ENCODE measurements around the gene FBRS.

The FBRS gene

GRCh38 chr16:30710971-30711370, 52.7 kb downstream of the FBRS start:
- H3K27ac ChIP-seq (ENCODE audit: extremely low read depth, low read depth, low read length): no peak overlapping the region
- POLR2A ChIA-PET: interaction anchor here (0.5 to 3.8 kb wide), 3 partner anchors 25 to 94 kb away, joined by 3 to 14 read pairs (median 3); partner anchors contain the start of gene PHKG2
- CTCF ChIA-PET: interaction anchor here (1.1 kb wide), 1 partner anchor 12 kb away, joined by 3 read pairs; no protein-coding TSS in a partner anchor
- TF ChIP-seq INSM2 (tag by site-specific recombination; IDR thresholded peaks at IDR 0.05): no peak
- no peak for TF ChIP-seq ZNF248 (tag by site-specific recombination; IDR thresholded peaks at IDR 0.05)
- TF ChIP-seq ZNF596 (tag by site-specific recombination; IDR thresholded peaks at IDR 0.05): no peak
- no peak for TF ChIP-seq ZNF404 (tag by site-specific recombination; IDR thresholded peaks at IDR 0.05)
- no peaks in the 10 kb centered on the region for H3K9me3 ChIP-seq (ENCODE audit: control insufficient read depth, insufficient read depth, low read depth, low read length)
- no peaks in the 10 kb centered on the region for H3K4me1 ChIP-seq (ENCODE audit: control insufficient read depth, insufficient read depth, low read length)
- no peak overlapping the region for H3K4me3 ChIP-seq (ENCODE audit: low read depth, low read length)
- peaks cover 84 to 97% of the 10 kb centered on the region in 2 experiments for H3K36me3 ChIP-seq (ENCODE audit: control insufficient read depth in 2 of 2, insufficient read depth in 1 of 2, low read length in 2 of 2)

GRCh38 chr16:30711712-30712111, 53.5 kb downstream of the FBRS start:
- Histone ChIP-seq H3K9me3 (ENCODE audit: control insufficient read depth, insufficient read depth, low read depth, low read length) (no peaks in the 10 kb centered on the region), H3K27ac (ENCODE audit: extremely low read depth, low read depth, low read length) (no peak overlapping the region), H3K4me3 (ENCODE audit: low read depth, low read length) (no peak overlapping the region), H3K36me3 (ENCODE audit: control insufficient read depth in 2 of 2, insufficient read depth in 1 of 2, low read length in 2 of 2) (peaks cover 81 to 97% of the 10 kb centered on the region in 2 experiments), H3K4me1 (ENCODE audit: control insufficient read depth, insufficient read depth, low read length) (no peaks in the 10 kb centered on the region)
- ChIA-PET CTCF (interaction anchor here (1.1 kb wide), 1 partner anchor 11 kb away, joined by 3 read pairs; no protein-coding TSS in a partner anchor), POLR2A (interaction anchor here (0.5 to 3.8 kb wide), 2 partner anchors 25 to 36 kb away, joined by 3 to 14 read pairs; partner anchors contain the start of gene PHKG2)
- TF ChIP-seq ZNF513 (tag by site-specific recombination; IDR thresholded peaks at IDR 0.05) (peak; percentile 92), REST (tag by site-specific recombination; IDR thresholded peaks at IDR 0.05) (no peak), ZFHX2 (tag by site-specific recombination; conservative IDR thresholded peaks at IDR 0.05) (no peak)

GRCh38 chr16:30715750-30716445, 57.7 kb downstream of the FBRS start:
- no peaks in the 10 kb centered on the region for H3K4me1 ChIP-seq (ENCODE audit: control insufficient read depth, insufficient read depth, low read length)
- no peak overlapping the region for H3K4me3 ChIP-seq (ENCODE audit: low read depth, low read length)
- H3K36me3 ChIP-seq (ENCODE audit: control insufficient read depth in 2 of 2, insufficient read depth in 1 of 2, low read length in 2 of 2): peaks cover 82 to 93% of the 10 kb centered on the region in 2 experiments
- ChIA-PET CTCF (interaction anchor here (0.6 to 0.9 kb wide), 2 partner anchors 21 to 306 kb away, joined by 4 read pairs; no protein-coding TSS in a partner anchor), POLR2A (interaction anchor here (0.7 kb wide), 1 partner anchor 45 kb away, joined by 3 read pairs; no protein-coding TSS in a partner anchor)
- H3K9me3 ChIP-seq (ENCODE audit: control insufficient read depth, insufficient read depth, low read depth, low read length): no peaks in the 10 kb centered on the region
- TF ChIP-seq ZNF239 (tag by site-specific recombination; IDR thresholded peaks at IDR 0.05) (no peak), SCRT1 (tag by site-specific recombination; IDR thresholded peaks at IDR 0.05; ENCODE audit: borderline replicate concordance) (no peak), ZNF626 (tag by site-specific recombination; IDR thresholded peaks at IDR 0.05) (no peak), ZNF555 (tag by site-specific recombination; conservative IDR thresholded peaks at IDR 0.05) (no peak), PRDM10 (tag by site-specific recombination; IDR thresholded peaks at IDR 0.05) (peak; percentile 61)
- H3K27ac ChIP-seq (ENCODE audit: extremely low read depth, low read depth, low read length): no peak overlapping the region

Measured in HEK293 (cell line).